ENCODE data around the gene SLC22A23.

DNA sequence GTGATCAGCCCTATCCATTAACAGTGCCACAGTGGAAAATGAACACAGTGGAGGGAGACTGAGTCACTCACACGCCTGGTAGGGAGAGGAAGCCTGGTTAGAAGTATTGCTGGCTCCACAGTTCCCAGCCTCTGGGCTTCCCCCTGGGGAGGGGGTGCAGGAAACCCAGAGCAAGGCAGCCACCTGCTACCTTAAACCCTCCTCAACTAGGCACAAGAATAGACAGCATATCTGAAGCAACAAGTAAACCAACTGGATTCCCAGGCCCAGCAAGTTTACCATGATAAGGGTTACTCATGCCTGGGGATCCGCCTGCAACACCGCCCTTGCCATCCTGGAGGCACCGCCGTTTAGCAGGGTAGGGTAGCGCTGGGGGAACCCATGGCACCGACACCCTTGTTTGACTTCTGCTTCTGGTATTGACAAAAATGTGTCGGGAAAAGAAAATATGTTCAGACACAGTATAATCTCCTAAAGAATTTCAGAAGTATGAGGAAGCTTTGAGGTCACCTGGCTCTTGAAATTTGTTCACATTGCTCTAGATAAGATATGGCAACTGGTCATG, 38.3 kb downstream of the SLC22A23 start:
- TF ChIP-seq, protein P1, sequence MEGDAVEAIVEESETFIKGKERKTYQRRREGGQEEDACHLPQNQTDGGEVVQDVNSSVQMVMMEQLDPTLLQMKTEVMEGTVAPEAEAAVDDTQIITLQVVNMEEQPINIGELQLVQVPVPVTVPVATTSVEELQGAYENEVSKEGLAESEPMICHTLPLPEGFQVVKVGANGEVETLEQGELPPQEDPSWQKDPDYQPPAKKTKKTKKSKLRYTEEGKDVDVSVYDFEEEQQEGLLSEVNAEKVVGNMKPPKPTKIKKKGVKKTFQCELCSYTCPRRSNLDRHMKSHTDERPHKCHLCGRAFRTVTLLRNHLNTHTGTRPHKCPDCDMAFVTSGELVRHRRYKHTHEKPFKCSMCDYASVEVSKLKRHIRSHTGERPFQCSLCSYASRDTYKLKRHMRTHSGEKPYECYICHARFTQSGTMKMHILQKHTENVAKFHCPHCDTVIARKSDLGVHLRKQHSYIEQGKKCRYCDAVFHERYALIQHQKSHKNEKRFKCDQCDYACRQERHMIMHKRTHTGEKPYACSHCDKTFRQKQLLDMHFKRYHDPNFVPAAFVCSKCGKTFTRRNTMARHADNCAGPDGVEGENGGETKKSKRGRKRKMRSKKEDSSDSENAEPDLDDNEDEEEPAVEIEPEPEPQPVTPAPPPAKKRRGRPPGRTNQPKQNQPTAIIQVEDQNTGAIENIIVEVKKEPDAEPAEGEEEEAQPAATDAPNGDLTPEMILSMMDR (IDR thresholded peaks at IDR 0.05), result no peak
- no peak for TF ChIP-seq POLR2A (IDR thresholded peaks at IDR 0.05)

Measured in adrenal gland (tissue), 5 donors.